Caki2 (cell line): ENCODE data around the gene ADGRB2. TPM values are rescaled to one million over a fixed set of nuclear protein-coding genes. Genes with fewer than 3 reads are reported as not detected.

Experiments used
- DNase-seq: peaks from one replicate; pipeline ENCODE4 v3.0.0-alpha.2; 2015; ENCODE audit warnings: low read depth
- in situ Hi-C: cut with HindIII; loops from 2 replicates; pipeline ENCODE4 v1.10.0; 2016; ENCODE audit warnings: low sequenced_read_pairs, low pct_unique_long_range_greater_than_20kb, mixed read lengths
- total RNA-seq: library from RNA; depleted of rRNA; stranded (reverse); fragments of >200 nt; shearing (Covaris generic); gene quantifications from 2 replicates; pipeline ENCODE4 v1.2.3, GENCODE V29; 2014; ENCODE audit warnings: low replicate concordance

ADGRB2 gene
- total RNA-seq, 1 experiment from 2014 or later, result 13.7 TPM

DNA sequence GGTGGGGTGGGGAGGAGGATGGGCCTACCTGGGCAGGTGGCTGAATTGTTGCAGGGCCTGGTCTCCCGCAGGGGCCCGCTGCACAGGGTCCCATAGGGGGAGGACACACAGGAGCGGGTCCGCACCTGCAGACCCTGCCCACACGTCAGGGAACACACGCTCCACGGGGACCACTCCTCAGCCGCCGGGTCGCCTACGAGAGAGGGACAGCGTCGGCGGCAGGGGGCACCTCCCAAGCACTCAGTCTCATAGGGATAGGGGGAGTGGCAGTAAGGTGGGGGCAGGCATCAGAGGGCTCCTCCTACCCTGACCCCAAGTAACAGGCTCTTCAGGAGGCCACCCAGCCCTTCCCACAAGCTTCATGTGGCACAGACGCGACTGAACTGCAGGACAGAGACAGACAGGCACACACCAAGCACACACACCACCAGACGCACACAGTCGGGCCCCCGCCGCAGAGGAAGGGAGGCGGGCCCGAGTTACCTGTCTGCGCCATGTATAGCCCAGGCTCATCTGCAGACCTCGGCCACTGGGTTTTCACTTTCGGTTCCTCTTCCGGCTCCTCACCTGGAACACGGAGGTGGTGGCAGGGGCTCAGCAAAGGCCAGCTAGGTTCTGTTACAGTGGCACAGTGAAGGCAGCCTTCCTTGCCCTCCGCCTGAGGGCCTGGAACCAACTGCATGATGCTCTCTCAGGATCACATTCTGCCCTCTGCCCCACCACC is 19.8 kb downstream of the ADGRB2 start:
- DNase-seq, result no peak
- in situ Hi-C loops, result no loop called here

DNA sequence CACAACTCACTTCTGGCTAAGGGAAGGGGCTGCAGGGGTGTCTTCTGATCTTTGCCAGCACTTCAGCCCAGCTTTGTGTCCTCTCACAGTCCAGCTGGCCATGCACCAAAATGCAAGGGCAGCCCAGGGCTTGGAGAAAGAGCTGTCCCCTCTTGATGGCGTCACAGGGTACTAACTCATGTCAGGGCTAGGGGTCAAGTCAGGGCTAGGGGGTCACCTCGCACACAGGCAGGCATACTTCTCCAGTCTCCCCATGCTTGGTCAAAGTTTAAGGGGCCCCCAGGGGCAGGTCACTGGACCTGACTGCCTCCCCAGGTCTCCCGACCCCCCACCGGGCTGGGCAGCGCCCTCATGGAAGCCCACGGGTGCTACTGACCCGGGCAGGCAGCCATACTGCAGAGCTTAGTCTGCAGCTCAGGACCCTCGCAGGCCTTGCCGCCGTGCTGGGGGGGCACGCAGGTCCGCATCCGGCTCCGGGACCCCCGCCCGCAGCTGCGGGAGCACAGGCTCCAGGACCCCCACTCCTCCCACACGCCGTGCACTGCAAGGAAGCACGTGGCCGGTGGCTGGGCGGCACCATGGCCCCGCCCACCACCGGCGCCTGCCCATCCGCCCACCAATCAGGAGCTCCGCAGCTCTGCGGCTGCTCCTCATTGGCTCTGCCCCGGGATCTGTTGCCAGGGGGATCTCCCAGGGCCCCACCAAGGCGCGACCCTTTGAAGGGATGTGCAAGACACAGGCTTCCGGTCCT is 21.5 kb downstream of the ADGRB2 start:
- in situ Hi-C loops, result no loop called here
- no peak for DNase-seq

DNA sequence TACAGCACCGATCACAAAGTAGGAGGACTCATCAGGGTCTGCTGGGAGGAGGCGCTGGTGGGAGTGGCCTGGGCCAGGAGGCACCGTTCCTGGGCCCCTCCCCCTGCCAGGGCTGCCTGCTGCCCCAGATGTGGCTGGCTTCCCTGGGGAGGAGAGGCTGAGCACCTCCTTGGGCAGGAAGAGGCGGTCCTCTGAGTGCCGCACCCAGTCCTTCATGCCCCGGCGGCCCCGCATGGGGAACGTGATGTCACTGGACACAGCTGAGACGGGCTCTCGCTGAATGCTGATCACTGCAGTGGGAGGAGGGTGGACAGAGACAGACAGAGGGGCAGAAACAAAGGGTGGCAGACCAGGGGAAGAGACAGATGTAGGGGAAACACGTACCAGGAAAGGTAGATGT is 24.8 kb downstream of the ADGRB2 start:
- in situ Hi-C loops, result no loop called here

DNA sequence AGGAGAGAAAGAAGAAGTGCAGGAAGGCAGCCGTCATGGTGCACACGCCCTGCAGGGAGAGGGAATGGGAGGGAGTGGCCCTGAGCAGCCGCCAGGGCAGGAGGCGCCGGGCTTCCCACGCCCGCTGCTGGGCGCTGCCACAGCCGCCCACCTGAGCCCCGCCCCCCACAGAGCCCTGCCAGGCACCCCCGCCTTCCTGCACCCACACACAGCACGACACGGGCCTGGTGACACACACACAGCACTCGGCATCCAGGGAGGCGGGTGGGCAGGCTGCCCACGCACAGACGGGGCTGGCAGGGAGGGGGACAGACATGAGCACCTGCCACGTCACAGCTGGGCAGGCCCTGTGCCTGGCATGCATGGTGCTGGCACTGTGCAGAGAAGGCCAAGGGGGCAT is 27.5 kb downstream of the ADGRB2 start:
- in situ Hi-C loops, result no loop called here
- DNase-seq, result no peak

More for the DNA sequence above, 24.8 kb downstream of the ADGRB2 start:
- DNase-seq, result peak; percentile 51

- in situ Hi-C loops, result no loop called here
- no peak for DNase-seq
Measured at GRCh38 chr1:31735571-31735970, 28.6 kb downstream of the ADGRB2 start.

DNA sequence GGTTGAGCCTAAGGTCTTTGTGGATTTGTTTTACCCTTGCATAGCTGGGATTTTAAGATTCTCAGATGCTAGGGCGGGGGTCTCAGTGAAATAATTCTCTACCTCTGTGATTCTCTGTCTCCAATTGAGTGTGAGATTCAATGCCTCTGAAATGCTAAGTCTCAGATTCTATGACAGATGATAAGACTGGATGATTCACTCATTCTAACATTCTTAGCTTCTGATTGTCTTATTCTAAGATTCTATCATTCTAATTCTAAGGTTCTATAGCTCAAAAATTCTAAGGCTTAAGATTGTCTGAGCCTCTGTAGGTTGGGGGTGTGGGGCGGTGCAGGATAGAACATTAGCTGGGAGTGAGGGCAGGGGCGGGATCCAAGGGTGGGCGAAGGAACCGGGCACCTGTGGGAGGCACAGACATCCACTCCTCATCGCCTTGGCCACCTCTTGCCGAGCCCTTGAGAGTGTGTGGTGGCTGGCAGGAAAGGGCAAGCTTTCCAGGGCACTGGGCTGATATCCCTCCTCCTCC is 29.5 kb downstream of the ADGRB2 start:
- no peak for DNase-seq

GRCh38 chr1:31733389-31734219 is 30.5 kb downstream of the ADGRB2 start:
- in situ Hi-C loops, result no loop called here
- no peak for DNase-seq

More for the DNA sequence above, 29.5 kb downstream of the ADGRB2 start:
- in situ Hi-C loops, result no loop called here

DNA sequence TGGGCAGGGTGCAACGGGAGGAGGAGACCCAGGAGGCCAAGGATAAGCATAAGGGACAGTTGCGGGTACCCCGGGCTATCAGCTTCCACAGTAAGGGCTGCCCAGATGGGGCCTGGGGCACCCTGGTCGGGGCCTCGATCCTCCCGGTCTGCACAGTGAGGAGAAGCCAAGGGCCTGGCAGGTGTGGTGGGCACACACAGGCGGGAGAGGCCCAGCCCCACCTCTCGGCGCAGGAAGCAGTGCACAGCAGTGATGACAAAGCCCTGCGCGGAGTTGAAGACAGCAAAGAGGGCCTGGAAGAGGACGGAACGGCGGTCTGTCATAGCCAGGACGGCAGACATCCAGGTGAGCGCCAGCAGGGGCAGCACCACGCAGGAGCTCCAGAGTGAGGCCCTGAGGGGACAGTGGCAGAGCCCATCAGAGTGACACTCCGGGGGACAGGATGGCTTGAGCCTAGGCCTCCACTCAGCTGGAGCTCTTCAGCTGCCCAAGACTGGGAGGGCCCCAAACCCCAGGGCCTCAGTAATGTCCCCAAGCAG is 31.3 kb downstream of the ADGRB2 start:
- no peak for DNase-seq
- in situ Hi-C loops, result no loop called here

- in situ Hi-C loops, result no loop called here
- DNase-seq, result no peak
Measured at GRCh38 chr1:31732343-31732742, 31.8 kb downstream of the ADGRB2 start.

DNA sequence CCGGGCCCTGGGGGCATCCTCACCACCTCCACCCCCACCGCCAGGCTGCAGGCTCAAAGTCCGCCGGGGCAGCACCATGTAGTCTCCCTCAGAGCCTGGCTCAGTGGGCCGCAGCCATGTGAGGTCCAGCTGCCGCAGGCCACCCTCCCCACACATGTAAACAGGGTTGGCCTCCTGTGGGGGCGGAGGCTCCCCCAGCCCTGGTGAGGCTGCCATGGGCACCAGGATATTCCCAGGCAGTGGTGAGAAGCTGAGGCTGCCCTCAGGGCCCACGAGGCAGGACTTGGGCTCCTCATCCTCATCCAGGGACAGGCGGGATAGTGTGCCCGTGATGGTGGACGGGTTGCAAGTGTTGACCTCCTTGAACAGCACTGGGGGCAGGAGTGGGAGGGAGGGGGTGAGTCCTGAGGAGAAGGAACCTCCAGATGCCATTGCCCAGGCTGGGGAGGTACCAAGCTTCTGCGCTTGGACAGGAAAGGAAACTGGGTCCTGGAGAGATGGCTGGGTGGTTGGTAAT is 33.0 kb downstream of the ADGRB2 start:
- in situ Hi-C loops, result no loop called here
- DNase-seq, result no peak

DNA sequence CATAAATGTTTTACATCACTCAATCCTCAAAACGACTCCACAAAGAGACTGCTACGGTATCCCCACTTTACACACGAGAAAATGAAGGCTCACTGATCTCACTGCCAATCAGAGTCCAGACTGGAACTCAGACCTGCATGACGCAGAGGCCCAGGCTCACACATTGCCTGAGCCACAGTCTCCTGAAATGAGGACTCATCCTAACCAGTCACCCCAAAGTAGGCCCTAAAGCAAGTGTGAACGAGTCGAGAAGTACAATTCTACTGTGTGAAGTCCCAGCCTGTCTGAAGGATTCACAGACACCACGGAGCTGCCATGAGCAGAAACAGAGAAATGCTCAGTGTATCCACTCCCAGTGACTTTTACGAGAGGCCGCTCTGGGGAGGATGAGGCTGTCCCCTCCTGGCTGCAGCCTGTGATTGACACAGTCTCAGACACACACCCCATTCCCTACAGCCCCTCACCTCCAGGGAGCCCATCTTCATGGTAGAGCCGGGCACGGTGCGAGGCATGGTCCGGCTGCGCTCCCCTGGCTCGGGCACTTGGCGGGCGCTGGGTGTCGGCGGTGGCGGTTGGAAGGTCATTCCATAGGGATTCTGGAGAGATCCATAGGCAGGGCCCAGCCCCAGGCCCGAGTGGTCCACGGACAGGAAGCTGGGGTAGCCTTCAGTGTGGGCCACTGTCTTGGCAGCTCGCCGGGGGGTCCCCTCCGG is 33.6 kb downstream of the ADGRB2 start:
- no peak for DNase-seq
- in situ Hi-C loops, result no loop called here

- in situ Hi-C loops, result no loop called here
- DNase-seq, result no peak
Measured at GRCh38 chr1:31727849-31728248, 36.3 kb downstream of the ADGRB2 start.

DNA sequence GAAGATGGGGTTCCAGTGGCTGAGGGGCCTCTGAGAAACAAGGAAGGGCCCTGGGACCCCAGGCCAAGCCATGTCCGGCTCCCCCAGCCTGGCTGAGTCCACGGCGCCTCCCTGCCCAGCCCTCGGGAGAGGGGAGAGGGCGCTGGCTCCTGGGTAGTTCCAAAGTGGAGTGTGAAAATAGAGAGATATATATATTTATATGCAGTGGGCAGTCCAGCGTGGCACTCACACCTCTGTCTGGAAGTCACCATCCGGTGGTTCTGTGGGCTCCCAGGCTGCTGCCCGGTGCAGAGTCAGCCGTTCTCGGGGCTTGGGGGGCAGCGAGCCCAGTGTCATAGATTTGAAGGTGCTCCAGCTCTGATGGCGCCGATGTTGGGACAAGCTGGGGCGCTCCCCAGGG is 36.9 kb downstream of the ADGRB2 start:
- in situ Hi-C loops, result no loop called here
- no peak for DNase-seq

GRCh38 chr1:31726715-31727114 is 37.4 kb downstream of the ADGRB2 start:
- in situ Hi-C loops, result no loop called here
- no peak for DNase-seq

- in situ Hi-C loops, result no loop called here
Measured at GRCh38 chr1:31725777-31726535, 38.2 kb downstream of the ADGRB2 start.

GRCh38 chr1:31725134-31725533 is 39.0 kb downstream of the ADGRB2 start:
- in situ Hi-C loops, result no loop called here
- DNase-seq, result no peak

More at GRCh38 chr1:31725777-31726535, 38.2 kb downstream of the ADGRB2 start:
- no peak for DNase-seq

DNA sequence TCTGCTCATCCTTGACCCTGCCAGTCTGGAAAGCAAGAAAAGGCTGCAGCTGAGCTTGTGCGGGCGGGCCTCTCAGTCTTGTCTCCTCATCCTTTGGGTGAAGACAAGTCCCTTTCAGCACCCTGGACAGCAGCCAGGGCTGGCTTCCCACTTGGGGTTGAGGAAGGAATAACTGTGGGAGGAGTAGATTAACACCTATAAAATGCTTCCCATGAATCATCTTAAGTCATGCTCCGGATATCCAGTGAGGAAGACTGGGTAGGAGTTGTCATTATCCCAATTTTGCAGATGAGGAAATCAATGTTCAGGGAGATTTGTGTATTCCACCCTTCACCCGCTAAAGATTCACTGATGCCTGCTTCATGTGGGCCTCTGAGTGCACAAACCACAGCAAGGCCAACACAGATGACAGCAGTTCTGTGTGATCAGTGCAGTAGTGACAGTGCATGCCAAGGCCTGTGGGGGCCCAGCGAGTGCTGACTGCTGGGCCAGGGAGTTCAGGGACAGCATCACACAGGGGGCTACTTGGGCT is 40.2 kb downstream of the ADGRB2 start:
- peak; percentile 69 for DNase-seq
- in situ Hi-C loops, result no loop called here
